MCF 10A (cell line): Measurements from ENCODE around the gene LTBP4. TPM values are rescaled to one million over a fixed set of nuclear protein-coding genes. Genes with fewer than 3 reads are reported as not detected.

Source experiments
- BruUV-seq: library from RNA; stranded (reverse); fragments of 400-500 nt; replicated peaks from 2 replicates; lab custom pipeline; 2021; lab: Mats Ljungman, UMichigan
- CTCF ChIA-PET: fragments of 300-600 bp; sonication (Branson Sonifier 250); formaldehyde crosslinking; extraction: SDS; loops from one replicate; lab custom pipeline; 2021; ENCODE audit warnings: antibody characterized with exemption, inconsistent platforms; lab: Yijun Ruan, JAX
- POLR2A ChIA-PET: fragments of 300-600, 350-650 bp; sonication (Branson Sonifier 250); formaldehyde crosslinking; extraction: SDS; loops from one replicate; lab custom pipeline; 2020; ENCODE audit warnings: antibody characterized with exemption, inconsistent platforms; lab: Yijun Ruan, JAX
- DNase-seq: peaks from one replicate; pipeline ENCODE4 v3.0.0-alpha.2; 2018; ENCODE audit not compliant: unreplicated experiment
- H3K27ac Mint-ChIP-seq: one replicate; pipeline ENCODE4 v1.8.0; 2022; ENCODE audit warnings: mild to moderate bottlenecking, low read depth, mixed read lengths; ENCODE audit not compliant: unreplicated experiment
- H3K27me3 Mint-ChIP-seq: one replicate; pipeline ENCODE4 v1.8.0; 2022; ENCODE audit warnings: mixed read lengths; ENCODE audit not compliant: insufficient read depth, unreplicated experiment
- H3K36me3 Mint-ChIP-seq: one replicate; pipeline ENCODE4 v1.8.0; 2022; ENCODE audit warnings: mild to moderate bottlenecking, moderate library complexity, mixed read lengths; ENCODE audit not compliant: insufficient read depth, unreplicated experiment
- H3K4me1 Mint-ChIP-seq: one replicate; pipeline ENCODE4 v1.8.0; 2022; ENCODE audit warnings: mixed read lengths; ENCODE audit not compliant: insufficient read depth, unreplicated experiment
- H3K4me3 Mint-ChIP-seq: one replicate; pipeline ENCODE4 v1.8.0; 2022; ENCODE audit warnings: mild to moderate bottlenecking, moderate library complexity, mixed read lengths; ENCODE audit not compliant: unreplicated experiment
- H3K9me3 Mint-ChIP-seq: one replicate; pipeline ENCODE4 v1.8.0; 2022; ENCODE audit warnings: mixed read lengths; ENCODE audit not compliant: unreplicated experiment
- intact Hi-C: fragments of 100-400 bp; cut with micrococcal nuclease; formaldehyde crosslinking; loops from 2 replicates; pipeline ENCODE4 v1.14.1; 2022
- total RNA-seq: library from RNA; stranded (reverse); gene quantifications from 2 replicates; pipeline ENCODE4 v1.2.3, GENCODE V29; 2022
- TF ChIP-seq, protein P1 (sequence below): fragments of 200-600 bp; IDR thresholded peaks from one replicate; pipeline ENCODE4 v1.8.0; 2022; ENCODE audit warnings: antibody characterized with exemption, mild to moderate bottlenecking; ENCODE audit not compliant: unreplicated experiment

Gene LTBP4
- total RNA-seq, 1 experiment from 2014 or later: 76.4 TPM

DNA sequence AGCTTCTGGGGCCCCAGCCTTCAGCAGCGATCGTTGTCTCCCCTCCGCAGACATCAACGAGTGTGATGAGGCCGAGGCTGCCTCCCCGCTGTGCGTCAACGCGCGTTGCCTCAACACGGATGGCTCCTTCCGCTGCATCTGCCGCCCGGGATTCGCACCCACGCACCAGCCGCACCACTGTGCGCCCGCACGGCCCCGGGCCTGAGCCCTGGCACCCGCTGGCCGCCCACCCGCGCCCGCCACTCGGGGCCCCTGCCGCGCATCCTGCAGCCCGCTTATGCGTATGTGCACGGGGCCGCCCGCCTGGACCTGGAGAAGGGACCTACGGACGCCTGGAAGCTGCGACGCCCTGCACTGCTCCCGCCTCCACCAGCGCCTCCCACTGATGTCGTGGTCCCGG lies 28.2 kb downstream of the LTBP4 start:
- Mint-ChIP-seq H3K4me3 (no peak overlapping the region), H3K27ac (no peak overlapping the region), H3K4me1 (peaks cover 3% of the 10 kb centered on the region), H3K27me3 (no peaks in the 10 kb centered on the region), H3K36me3 (peaks cover 12% of the 10 kb centered on the region), H3K9me3 (no peaks in the 10 kb centered on the region)
- CTCF ChIA-PET: interaction anchor here (0.5 kb wide), 1 partner anchor 837 kb away, joined by 4 read pairs; no protein-coding TSS in a partner anchor
- TF ChIP-seq, protein P1, sequence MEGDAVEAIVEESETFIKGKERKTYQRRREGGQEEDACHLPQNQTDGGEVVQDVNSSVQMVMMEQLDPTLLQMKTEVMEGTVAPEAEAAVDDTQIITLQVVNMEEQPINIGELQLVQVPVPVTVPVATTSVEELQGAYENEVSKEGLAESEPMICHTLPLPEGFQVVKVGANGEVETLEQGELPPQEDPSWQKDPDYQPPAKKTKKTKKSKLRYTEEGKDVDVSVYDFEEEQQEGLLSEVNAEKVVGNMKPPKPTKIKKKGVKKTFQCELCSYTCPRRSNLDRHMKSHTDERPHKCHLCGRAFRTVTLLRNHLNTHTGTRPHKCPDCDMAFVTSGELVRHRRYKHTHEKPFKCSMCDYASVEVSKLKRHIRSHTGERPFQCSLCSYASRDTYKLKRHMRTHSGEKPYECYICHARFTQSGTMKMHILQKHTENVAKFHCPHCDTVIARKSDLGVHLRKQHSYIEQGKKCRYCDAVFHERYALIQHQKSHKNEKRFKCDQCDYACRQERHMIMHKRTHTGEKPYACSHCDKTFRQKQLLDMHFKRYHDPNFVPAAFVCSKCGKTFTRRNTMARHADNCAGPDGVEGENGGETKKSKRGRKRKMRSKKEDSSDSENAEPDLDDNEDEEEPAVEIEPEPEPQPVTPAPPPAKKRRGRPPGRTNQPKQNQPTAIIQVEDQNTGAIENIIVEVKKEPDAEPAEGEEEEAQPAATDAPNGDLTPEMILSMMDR: no peak
- POLR2A ChIA-PET: no interaction called here
- no peak for DNase-seq
- intact Hi-C loops: no loop called here
- BruUV-seq: no TSS peak

DNA sequence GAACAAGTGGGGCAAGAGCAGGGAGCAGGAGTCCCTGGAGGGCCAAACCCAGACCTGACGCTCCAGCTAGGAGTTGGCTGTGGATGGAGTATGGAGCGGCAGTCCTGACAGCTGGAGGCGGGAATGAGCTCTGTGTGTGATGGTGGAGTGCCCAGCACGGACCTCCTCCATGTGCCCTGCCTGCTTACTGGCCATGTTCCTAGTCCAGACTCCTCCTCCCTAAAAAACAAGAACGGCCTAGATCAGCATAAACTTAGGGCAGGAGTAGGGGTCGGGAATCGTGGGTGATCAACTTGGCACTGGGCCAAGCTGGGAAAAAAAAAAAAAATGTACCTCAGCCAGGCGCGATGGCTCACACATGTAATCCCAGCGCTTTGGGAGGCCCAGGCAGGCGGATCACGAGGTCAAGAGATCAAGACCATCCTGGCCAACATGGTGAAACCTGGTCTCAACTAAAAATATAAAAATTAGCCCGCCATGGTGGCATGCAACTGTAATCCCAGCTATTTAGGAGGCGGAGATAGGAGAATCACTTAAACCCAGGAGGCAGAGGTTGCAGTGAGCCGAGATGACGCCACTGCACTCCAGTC lies 29.5 kb downstream of the LTBP4 start:
- ChIA-PET POLR2A (interaction anchor here (0.7 to 1.5 kb wide), 2 partner anchors 21 to 188 kb away, joined by 4 to 8 read pairs; no protein-coding TSS in a partner anchor), CTCF (interaction anchor here (0.6 to 1.4 kb wide), 4 partner anchors 9 to 490 kb away, joined by 3 to 5 read pairs (median 4); no protein-coding TSS in a partner anchor)
- H3K36me3 Mint-ChIP-seq: peaks cover 6% of the 10 kb centered on the region
- DNase-seq: no peak
- H3K9me3 Mint-ChIP-seq: no peaks in the 10 kb centered on the region
- H3K27ac Mint-ChIP-seq: no peak overlapping the region
- H3K27me3 Mint-ChIP-seq: no peaks in the 10 kb centered on the region
- H3K4me1 Mint-ChIP-seq: peaks cover 6% of the 10 kb centered on the region
- intact Hi-C loops: loop anchor here (10.0 kb wide), 2 partner anchors 326 to 486 kb away; no protein-coding TSS in a partner anchor
- no peak overlapping the region for H3K4me3 Mint-ChIP-seq
- TF ChIP-seq, protein P1: no peak
- BruUV-seq: no TSS peak

DNA sequence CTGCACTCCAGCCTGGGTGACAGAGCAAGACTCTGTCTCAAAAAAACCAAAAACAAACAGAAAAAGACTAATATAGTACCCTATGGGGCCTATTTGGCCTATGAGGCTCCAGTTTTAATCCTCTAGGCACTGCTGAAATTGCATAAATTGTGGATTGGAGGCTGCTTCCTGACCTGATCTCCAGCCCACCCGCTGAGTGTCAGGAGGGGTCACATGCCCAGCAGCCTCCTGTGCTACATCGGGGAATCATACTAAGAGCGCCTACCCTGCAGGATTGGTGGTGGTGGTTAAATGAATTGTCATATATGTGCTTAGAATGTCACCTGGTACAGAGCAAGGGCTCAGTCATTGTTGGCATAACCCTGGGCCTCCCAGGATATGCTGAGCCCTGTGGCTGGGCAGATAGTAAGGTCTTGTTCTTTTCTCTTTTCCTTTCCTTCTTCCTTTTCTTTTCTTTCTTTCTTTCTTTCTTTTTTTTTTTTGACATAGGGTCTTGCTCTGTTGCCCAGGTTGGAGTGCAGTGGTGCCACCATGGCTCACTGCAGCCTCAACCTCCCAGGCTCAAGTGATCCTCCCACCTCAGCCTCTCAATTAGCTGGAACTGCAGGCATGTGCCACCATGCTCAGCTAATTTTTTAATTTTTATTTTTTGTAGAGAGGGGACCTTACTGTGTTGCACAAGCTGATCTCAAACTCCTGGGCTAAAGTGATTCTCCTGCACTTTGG lies 31.3 kb downstream of the LTBP4 start:
- Mint-ChIP-seq H3K27me3 (no peaks in the 10 kb centered on the region), H3K27ac (no peak overlapping the region), H3K9me3 (no peaks in the 10 kb centered on the region), H3K4me1 (peaks cover 6% of the 10 kb centered on the region), H3K36me3 (no peaks in the 10 kb centered on the region), H3K4me3 (no peak overlapping the region)
- ChIA-PET POLR2A (interaction anchor here (0.6 to 3.4 kb wide), 2 partner anchors 29 to 39 kb away, joined by 4 to 15 read pairs; no protein-coding TSS in a partner anchor), CTCF (interaction anchor here (3.4 to 4.2 kb wide), 4 partner anchors 12 to 492 kb away, joined by 10 to 60 read pairs (median 28); no protein-coding TSS in a partner anchor)
- no TSS peak for BruUV-seq
- no peak for DNase-seq
- intact Hi-C loops: loop anchor here (10.0 kb wide), 2 partner anchors 328 to 488 kb away; no protein-coding TSS in a partner anchor
- TF ChIP-seq, protein P1: no peak

DNA sequence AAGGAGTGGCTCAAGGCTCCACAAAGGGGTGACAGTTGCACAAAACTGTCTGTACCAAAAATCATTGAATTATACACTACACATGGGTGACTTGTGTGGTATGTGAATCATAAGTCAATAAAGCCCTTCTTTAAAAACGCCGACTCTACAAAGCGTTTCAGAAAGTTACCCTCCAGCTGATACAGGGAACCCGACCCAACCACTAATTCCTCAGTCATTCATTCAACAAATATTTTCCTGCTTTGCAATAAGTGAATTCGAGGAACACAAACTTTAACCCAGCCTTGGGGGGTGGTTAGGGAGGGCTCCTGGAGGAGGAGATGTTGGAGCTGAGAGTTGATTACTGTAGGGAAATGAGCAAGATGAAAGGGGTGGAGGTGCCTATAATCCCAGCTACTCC lies 32.0 kb downstream of the LTBP4 start:
- no peak for DNase-seq
- POLR2A ChIA-PET: interaction anchor here (0.6 to 3.4 kb wide), 5 partner anchors 23 to 679 kb away, joined by 3 to 15 read pairs (median 5); no protein-coding TSS in a partner anchor
- H3K9me3 Mint-ChIP-seq: no peaks in the 10 kb centered on the region
- H3K4me1 Mint-ChIP-seq: peaks cover 6% of the 10 kb centered on the region
- no peaks in the 10 kb centered on the region for H3K36me3 Mint-ChIP-seq
- TF ChIP-seq, protein P1: no peak
- CTCF ChIA-PET: interaction anchor here (0.5 to 4.2 kb wide), 9 partner anchors 11 to 493 kb away, joined by 3 to 60 read pairs (median 18); partner anchors contain the start of gene BLVRB
- H3K27me3 Mint-ChIP-seq: no peaks in the 10 kb centered on the region
- no peak overlapping the region for H3K4me3 Mint-ChIP-seq
- no peak overlapping the region for H3K27ac Mint-ChIP-seq
- BruUV-seq: no TSS peak
- intact Hi-C loops: loop anchor here (10.0 kb wide), 2 partner anchors 328 to 488 kb away; no protein-coding TSS in a partner anchor
